Measurements from ENCODE around the gene SLC25A2.
"Not testable (repeated sequence)": the region's sequence is repeated elsewhere in the genome, so short reads cannot be mapped to it uniquely, and the experiment has no call there.

SLC25A2 gene

DNA sequence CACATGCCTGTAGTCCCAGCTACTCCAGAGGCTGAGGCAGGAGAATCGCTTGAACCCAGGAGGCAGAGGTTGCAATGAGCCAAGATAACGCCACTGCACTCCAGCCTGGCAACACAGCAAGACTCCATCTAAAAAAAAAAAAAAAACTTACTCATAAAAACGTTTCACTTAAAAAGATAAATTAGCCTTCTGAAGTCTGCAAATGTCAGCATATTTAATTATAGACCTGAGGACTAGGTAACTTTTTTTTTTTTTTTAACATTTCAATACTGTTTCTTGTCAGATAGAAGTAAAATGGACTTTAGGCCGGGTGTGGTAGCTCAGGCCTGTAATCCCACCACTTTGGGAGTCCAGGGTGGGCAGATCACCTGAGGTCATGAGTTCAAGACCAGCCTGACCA, 13.1 kb upstream of the SLC25A2 start:
- DNase-seq (ENCODE audit: low read depth in 2 of 2), result not testable (repeated sequence)

DNA sequence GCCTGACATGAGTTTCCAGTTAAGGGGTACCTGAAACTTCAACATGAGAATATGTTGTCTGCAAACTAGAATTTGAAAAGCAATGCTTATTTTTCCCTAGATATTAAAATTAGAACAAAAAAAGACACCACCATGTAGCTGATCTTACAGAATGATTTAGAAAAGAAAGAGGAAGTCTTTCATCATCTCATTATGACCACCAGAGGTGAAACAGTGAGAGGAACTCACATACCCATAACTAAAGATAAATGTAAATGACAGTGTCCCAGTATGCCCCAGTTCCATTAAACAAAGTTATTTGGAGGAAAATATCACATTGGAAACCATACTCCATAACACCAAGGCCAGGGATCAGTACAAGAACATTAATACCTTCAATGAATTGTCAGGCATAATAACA, 9.9 kb upstream of the SLC25A2 start:
- no peak for DNase-seq (ENCODE audit: low read depth in 2 of 2)

DNA sequence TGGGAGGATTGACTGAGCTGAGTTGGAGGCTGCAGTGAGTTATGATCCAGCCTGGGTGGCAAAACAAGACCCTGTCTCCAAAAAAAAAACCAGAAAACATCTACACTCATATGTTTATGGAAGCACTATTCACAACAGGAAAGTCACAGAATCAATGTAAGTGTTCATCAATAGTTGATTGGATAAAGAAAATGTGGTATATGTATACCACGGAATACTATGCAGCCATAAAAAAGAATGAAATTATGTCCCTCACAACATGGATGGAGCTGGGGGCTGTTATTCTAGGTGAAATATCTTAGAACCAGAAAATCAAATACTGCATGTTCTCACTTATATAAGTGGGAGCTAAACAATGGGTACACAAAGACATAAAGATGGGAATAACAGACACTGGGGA, 2.8 kb upstream of the SLC25A2 start:
- DNase-seq (ENCODE audit: low read depth in 2 of 2), result no peak

DNA sequence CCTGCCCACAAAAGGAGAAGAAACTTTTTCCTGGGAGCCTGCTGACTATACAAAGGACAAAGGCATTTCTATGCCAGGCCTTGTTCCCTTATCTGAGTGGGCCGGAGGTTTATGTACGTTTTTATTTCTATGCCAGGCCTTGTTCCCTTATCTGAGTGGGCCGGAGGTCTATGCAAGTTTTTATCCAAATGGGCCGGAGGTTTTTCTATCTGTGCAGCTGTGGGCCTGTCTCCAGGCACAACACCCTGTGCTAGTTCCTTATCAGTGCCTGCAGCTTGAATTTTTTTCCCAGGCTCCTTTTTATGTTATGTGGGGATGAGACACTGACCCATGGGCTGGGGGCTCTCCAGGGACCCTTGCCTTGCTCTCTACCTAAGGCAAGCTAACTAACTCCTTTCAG, 5.5 kb downstream of the SLC25A2 start:
- DNase-seq (ENCODE audit: low read depth in 2 of 2), result no peak

DNA sequence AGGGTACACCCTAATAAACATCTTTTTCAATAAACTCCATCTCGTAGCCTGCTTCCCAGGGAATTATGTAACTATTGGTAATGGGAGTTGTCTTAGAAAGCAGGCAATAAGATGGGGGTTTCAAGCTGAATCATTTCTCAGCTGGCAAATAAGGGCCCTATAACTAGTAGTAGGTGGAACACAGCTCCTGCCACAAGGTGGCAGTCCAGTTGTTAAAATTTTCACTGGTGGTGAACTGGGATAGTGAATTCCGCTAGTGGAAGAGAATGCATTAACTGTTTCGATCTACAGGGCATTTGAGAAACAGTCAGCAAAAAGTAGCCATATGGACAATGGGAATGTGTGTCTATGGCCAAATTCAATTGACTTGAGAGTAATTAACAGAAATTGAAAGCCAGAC, 30.9 kb downstream of the SLC25A2 start:
- no peak for DNase-seq (ENCODE audit: low read depth in 2 of 2)

DNA sequence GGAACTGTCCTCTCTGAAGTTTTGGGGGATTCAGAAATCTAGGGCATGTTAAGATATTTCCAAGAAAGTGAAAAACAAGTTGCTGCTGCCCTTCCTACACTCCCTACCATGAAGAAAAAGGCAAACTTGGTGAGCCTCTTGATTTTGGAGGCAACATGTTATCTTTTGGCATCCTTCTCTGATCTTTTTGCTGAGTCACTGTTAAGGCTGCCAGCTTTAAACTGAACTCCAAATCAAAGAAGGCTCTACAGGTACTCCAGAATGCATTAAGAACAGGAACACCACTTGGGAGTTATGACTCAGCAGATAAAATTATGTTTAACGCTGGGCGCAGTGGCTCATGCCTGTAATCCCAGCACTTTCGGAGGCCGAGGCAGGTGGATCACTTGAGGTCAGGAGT, 34.7 kb downstream of the SLC25A2 start:
- no peak for DNase-seq (ENCODE audit: low read depth in 2 of 2)

DNA sequence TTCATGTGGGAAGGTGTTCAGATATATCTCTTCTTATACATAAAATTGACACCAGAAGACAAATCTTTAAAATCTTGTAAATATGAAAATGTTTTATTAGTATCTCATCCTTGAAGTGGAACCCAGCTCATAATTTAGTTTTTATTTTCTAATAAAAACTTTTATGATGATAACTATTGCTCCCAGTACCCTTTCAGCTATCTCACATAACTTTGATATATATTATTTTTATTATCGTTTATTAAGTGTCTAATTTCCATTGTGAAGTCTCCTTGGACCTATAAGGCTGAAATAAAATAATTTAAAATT, 42.7 kb downstream of the SLC25A2 start:
- DNase-seq (ENCODE audit: low read depth in 2 of 2), result no peak

DNA sequence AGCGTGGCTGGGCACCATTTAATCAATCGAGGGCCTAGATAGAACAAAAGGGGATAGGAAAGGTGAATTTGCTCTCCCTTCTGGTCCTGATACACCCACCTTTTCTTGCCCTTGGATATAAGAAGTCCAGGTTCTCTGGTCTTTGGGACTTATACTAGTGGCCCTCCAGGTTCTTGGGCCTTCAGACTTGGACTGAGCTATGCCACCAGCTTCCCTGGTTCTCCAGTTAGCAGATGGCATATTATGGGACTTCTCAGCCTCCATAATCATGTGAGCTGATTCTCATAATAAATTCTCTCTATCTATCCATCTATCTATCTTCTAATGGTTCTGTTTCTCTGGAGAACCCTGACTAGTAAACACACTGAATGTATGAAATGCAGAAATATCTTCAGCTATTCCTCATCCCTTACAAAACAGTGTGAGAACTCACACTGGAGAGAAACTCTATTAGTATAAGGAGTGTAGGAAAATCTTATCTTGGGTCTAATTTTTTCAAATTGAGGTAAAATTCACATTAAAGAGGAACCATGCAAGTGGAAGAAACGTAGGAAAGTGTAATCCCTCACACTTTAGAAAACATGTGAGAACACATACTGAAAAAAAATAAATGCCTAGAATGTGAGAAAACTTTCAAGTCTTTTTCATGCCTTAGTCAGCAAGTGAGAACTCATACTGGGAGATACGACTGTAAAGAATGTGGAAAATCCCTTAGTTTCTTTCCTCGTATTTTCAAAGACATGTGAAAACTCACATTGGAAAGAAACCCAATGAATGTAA, 43.2 kb downstream of the SLC25A2 start:
- DNase-seq (ENCODE audit: low read depth in 2 of 2), result no peak

DNA sequence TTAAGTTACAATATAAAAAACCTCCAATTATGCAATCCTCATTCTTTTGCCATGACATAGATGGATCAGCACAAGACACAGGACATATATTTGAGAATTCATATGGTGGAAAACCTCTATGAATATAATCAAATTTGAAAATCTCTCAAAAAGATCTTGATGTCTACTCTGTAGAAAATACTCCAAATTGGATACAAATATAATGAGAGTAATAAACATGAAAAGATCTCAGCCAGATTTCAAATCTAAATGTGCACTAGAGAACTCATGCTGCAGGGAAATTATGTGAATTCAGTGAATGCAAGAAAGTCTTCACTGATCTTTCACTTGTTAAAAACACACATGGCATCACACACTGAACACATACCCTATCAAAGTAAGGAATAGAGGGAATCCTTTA, 44.9 kb downstream of the SLC25A2 start:
- no peak for DNase-seq (ENCODE audit: low read depth in 2 of 2)

DNA sequence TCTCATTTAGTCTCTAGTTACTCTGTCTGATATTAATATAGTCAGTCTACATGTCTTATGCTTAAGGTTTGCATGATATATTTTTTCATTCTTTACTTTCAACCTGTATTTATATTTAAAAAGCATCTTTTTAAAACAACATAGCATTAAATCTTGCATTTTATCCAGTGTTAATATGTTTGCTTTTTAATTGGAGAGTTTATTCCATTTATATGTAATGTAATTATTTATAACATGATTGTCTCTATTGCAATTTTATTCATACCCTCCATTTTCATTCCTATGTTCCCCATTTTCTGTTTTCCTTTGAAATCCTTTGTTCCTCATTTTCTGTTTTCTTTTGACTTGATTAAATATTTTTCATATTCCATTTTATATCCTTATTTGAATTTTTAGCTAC, 45.4 kb downstream of the SLC25A2 start:
- DNase-seq (ENCODE audit: low read depth in 2 of 2), result no peak

Measured in stimulated activated CD4-positive, alpha-beta T cell treated with anti-CD3 and anti-CD28 coated beads, Interleukin-1b, Interleukin-23, amount 100 ng/mL, for 1 hour (primary cell).